ENCODE measurements around the gene DENND10.

GRCh38 chr10:119115926-119116325, 12.0 kb downstream of the DENND10 start:
- TF ChIP-seq POLR2A (IDR thresholded peaks at IDR 0.05) (no peak), CTCF (IDR thresholded peaks at IDR 0.05) (no peak)
